Endometrial microvascular endothelial cells (primary cell): ENCODE results near the gene MYPN. TPM values are rescaled to one million over a fixed set of nuclear protein-coding genes. Genes with fewer than 3 reads are reported as not detected.

Experiments used
- in situ Hi-C: cut with HindIII; loops from 2 replicates; pipeline ENCODE4 v1.10.0; 2017; ENCODE audit warnings: low sequenced_read_pairs, low pct_unique_long_range_greater_than_20kb; ENCODE audit errors: inconsistent ontology term
- total RNA-seq: library from RNA; depleted of rRNA; stranded (reverse); fragments of >200 nt; gene quantifications from one replicate; pipeline ENCODE4 v1.2.3, GENCODE V29; 2015; ENCODE audit errors: inconsistent ontology term

Gene MYPN
- total RNA-seq, 1 donor from 2014 or later: 1.1 TPM

DNA sequence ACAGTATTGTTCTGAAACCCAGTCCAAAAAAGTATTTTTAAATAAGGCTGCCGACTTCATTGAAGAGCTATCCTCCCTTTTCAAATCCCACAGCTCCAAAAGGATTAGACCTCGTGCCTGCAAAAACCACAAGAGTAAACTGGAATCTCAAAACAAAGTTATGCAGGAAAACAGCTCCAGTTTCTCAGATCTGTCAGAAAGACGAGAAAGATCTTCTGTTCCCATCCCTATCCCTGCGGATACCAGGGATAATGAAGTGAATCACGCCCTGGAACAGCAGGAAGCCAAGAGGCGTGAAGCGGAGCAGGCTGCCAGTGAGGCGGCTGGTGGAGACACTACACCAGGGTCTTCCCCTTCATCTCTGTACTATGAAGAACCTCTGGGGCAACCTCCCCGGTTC lies 12.6 kb downstream of the MYPN start:
- in situ Hi-C loops: no loop called here

DNA sequence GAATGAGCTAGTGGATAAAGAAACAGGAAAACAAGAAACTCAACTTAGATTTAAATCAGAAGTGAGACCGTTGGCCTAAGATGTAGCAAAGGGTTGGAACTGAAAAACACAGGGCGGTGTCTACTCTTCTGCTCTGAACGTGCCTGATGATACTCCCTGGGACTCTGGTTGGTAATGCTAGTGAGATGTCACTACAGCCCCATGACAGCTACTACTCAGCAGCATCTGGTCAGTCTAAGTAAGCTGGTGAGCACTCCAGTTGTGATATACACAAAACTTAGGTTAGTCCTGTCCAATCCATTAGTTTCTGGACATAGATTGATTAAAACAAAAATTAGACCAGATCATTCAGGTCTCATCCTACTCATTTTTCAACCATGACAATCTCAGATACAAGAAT lies 15.4 kb downstream of the MYPN start:
- in situ Hi-C loops: no loop called here

DNA sequence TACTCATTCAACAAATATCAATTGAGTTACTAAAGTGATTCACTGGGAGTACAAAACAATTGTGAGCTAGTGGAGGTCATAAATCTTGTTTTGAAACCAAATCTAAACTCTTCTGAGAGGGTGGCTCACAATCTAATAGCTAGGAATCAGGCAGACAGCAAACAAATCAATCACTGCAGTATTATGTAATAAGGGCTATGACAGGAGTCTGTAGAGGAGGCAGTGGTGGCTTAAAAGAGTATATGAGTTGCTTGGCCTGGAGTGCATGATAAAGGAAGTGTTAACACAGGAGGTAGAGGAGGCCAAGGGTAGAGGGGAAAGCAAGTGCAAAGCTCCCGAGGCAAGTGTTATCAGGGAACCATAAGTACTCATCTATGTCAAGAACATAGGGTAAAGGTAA lies 16.5 kb downstream of the MYPN start:
- in situ Hi-C loops: no loop called here

DNA sequence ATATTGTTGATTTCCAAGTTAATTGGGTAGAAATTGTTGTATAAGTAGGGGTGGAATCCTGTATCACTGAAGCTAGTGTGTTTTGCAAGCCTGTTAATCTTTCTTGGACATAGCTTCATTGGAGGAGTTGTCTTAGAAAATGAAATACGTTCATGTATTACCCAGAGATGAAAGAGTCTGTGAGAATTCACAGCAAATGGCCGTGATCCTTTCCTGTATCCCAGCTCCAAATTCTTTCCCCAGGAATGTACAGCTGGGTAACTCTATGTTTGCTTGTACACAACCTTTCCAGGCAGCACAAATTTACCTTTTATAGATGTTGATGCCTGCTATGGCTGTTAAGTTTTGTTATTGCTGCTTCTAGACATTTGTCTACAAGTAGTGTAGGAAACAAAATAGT lies 18.7 kb downstream of the MYPN start:
- in situ Hi-C loops: no loop called here

DNA sequence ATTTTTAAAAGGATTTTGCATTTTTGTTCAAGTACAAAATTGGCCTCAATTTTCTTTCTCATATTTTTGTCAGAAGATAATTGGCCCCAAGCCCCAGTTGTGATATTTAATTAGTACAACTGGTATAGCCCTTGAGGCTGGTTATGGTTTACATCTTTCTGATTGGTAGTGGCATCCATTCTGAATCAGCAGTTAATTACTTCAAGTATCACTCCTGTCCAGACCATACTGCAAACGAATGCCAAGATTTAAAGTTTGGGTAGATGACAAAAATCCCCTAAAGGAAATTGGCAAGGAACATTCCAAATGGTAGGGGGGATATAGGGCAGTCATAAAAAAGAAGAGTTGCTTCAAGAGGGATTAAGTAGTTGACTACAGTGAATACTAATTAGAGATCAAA lies 23.1 kb downstream of the MYPN start:
- in situ Hi-C loops: no loop called here

DNA sequence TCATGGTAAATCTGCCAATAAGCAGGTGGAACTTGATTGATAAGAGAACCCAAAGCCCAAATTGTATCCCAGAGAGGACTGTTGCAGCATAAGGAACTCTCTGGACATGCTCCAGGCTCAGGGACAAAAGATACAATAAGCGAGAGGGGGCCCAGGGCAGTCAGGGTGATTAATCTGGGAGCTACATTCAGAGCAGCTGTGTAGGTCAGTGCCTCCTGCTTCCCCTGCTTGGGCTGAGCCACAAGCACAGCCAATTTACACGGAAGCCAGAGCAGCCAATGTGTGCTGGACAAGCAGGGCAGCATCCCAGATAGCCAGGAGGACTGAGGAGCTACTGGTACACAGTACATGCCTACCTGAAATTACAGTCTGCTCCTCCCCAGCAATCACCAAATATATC lies 24.2 kb downstream of the MYPN start:
- in situ Hi-C loops: no loop called here

DNA sequence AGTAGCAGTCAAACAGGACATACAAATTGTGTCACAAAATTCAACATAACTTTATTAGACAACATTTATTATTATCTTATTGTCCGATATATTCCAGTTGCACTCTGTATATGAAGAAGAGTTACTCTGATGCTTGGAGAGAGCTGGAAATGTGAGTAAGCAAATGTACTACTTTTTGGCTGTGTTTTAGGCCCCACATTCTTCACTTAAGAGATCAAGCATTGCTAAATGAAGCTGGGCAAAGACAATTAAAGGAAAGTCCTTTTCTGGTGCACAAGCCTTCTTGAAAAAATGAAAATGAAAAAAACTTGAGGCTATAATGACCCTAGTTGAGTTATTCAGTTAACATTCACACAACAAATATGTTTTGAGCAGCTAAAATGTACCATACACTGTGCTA lies 26.1 kb downstream of the MYPN start:
- in situ Hi-C loops: no loop called here

DNA sequence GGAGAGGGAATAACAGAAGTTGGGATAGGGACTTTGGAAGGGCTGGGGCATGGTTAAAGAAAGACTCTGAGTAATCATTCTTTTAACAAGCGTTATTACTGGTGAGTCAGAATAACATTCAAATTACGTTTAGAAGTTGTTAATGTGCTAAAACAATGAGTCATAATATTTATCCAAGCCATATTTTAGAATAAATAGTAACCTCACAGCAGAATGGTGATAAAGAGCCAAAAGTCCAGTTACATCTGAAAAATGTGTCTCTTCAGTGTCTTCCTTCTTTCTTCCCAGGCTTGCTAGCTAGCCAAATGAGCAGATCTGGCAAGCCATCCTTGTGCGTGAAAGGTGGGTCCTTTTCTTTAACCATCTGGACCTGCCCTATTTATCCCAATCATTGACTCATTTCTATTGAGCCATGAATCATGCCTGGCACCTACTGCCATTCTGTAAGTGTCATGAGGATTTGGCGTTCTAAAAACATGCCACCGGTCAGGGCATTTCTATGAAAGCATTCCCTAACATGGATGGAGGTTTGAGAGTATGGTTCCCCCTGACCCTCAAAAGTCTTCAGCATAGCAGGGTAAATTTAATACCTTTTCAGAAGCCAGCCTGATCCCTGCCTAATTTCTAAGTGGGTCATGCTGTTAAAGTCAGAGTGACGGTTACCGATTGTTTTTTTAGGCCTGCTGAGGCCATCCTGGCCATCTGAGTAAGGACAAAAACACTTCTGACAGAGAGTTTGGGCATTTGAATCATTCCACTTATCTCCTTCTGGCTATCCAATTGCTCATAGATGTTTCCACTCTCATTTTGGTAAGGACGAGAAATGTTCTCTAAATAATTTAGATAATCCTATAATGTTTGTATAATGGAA lies 26.9 kb downstream of the MYPN start:
- in situ Hi-C loops: no loop called here

DNA sequence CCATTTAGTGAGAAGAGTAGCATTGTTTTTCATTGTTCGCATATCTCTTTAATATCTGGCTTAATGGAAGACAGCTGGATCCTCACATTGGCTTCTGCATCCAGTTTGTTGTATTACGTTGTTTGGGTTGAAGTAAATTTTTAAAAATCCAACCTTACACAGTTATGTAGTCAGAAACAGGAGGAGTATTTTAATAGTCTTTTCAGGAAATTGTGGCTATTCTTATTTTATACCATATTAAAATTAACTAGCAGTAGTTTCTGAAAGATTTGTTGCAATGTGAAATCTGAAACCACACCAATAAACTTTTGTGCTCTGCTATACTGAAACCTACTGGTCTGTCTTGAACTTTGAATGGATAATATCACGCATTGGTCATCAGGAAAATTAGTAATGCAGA lies 27.9 kb downstream of the MYPN start:
- in situ Hi-C loops: no loop called here

DNA sequence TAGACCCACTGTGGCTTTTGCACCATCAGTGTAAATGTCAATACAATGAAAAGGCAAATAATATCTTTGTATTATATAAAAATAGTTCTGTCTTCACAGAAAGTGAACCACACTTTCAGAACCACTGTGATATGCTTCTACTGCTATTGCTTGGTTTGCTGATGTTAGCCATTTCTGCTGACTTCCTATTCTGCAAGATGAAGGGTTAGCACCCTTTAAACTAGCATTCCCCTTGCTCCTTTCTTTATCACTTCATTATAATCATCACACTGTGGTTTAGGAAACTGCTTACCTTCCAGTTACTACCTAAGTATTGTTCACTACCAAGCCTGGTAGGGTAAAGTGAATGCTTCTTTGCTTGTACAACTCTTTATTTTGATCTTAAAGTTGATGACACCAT lies 29.2 kb downstream of the MYPN start:
- in situ Hi-C loops: no loop called here

DNA sequence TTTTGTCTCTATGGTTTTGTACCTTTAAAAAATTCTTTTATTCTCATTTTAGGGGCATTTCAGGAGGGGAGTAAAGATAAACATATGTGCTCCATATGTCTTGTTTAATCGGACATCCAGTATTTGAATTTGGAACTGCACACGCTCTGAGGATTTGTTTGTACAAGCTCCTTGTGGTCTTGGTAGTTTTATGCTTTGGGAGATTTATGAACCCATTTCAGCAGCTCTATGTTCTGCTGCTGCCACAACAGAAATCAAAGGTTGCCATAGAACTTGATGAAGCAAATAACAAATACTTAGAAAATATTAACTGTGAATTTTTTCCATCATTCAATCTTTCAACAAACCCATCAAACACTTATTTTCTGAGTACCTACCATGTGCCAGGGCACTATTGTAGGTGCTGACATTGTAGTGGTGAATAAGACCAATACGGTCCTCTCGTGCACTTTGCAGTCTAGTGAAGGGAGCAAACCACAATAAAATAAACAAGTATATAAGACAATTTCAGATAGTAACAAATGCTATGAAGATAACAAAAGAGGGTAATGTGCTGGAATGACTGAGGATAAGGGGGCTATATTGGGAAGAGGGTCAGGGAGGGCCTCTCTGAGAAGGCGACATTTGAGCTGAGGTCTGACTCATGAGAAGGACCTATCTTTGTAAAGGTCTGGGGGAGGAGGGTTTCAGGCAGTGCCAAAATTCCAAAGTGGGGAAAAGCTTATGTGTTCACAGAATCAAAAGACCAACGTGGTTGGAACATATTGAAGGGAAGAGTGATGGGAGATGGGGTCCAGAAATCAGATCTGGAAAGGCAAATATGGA lies 30.4 kb downstream of the MYPN start:
- in situ Hi-C loops: no loop called here

DNA sequence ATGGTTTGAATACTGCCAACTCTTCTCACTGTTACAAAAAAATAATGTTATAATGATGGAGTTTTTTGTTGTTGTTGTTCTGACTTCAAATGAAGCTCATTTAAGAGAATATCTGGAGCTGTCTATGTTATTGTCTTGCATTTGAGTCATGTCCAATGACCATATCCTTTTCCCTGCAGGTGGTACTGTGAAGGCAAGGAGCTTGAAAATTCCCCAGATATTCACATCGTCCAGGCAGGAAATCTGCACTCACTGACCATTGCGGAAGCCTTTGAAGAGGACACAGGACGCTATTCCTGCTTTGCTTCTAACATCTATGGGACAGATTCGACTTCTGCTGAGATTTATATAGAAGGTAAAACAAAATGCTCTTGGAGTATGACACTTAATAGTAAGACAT lies 33.5 kb downstream of the MYPN start:
- in situ Hi-C loops: no loop called here

DNA sequence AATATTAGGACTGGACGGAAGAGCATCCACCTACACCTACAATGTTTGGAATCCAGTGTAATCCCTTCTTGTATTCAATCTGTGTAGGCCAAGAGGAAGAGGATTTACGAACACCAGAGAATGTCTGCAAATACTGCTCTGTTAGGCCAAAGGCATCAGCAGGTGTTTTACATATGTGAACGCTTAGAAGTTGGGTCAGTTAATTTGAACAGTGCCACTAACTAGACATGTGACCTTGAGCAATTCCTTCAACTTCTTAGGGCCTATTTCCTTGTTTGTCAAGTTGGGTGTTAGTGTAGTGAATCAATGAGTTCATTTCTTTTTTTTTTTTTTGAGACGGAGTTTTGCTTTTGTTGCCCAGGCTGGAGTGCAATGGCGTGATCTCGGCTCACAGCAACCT lies 35.4 kb downstream of the MYPN start:
- in situ Hi-C loops: no loop called here

DNA sequence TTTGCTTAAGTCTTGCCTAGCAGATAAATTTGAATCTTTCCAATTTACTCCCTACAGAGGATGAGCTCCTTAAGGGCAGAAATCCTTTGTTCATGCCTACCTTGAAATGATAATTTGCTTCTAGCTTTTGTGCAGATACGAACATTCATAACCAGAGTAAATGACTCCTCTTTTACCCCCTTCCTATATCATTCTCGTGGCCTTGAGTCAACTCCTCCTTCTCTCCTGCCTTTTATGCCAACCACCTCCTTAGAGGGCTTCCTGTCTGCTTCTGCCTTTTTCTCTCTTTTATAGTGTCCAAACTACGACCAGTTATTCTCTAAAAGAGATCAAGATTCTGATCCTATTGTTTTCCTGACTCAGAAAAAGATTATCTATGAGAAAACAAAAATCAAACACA lies 36.4 kb downstream of the MYPN start:
- in situ Hi-C loops: no loop called here

DNA sequence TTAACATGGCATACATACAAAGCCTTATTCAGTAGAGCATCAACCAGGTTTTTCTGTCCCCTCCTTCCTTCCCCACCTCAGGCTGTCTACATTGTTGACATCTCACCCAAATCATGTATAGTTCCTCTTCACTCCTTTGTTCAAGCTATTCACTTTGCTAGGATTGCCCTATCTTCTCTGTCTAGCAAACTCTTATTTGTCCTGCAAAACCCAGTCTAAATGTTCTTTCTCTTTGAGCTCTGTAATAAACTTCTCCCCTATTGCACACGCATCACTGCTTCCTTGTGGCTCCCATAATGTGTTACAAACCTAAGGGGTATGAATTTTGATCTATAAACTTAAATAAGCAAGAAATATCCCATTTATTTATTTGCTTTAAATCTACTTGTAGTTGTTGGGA lies 36.8 kb downstream of the MYPN start:
- in situ Hi-C loops: no loop called here

DNA sequence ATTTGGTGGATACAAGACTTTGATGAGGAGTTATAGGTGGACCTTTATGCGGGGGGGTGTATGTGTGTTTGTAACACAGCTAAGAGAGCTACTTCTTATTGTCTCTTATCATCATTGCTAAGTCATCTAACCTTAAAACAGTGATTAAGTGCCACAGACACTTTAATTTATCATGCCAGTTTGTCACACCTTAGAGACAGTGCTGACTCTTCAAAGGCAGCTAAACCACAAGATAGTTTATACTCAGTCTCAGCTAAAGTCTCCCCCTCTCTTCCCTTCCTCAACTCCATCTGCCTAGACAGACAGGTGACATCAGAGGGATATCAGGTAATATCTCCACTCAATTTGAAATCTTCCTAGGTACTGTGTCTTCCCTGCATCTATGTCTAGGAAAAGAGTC lies 42.2 kb downstream of the MYPN start:
- in situ Hi-C loops: no loop called here

DNA sequence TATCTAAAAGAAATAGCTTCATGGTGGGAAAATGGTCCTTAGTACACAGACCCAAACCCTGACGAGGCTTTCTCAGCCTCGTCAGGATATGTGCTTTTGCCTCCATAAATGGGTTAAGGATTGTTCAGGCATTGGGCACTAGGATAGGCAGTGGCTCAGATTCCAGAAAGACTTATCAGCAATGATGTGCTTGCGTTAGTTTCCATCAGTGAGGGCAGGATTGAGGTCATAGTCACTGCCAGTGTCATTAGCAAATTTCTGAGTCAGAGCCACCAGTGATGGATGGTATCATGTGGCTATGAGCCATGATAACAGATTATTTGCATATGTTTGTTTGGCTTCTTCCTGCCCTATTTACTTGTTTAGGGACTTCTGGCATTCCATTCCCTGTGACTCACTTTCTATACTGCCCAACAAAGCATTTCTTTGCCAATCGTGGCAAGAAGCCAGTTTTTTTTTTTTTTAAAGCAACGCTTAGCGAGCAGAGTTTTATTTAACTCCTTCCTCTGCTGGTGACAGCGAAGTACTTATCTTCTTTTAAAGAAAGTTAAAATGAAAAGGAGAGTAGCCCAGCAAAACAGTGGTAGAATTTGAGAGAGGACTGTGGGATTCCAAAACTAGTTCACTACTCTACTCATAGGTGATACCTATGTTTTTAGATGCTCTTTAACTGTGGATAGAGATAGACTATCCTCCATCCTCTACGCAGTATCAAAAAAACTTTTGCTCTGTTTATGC lies 44.4 kb downstream of the MYPN start:
- in situ Hi-C loops: no loop called here

DNA sequence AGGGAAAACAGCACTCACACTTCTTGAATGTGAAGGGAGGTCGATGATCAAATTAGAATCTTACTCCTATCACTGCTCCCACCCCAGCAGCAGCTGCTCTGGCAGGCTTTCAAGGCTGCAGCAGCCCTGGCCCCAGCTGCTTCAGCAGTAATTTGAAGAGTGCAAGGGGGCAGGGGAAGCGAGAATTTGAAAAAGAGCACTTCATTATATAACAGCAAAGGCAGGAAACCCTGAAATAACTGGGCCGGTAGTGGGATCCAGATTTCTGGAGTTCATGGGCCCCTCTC lies 44.9 kb downstream of the MYPN start:
- in situ Hi-C loops: no loop called here

DNA sequence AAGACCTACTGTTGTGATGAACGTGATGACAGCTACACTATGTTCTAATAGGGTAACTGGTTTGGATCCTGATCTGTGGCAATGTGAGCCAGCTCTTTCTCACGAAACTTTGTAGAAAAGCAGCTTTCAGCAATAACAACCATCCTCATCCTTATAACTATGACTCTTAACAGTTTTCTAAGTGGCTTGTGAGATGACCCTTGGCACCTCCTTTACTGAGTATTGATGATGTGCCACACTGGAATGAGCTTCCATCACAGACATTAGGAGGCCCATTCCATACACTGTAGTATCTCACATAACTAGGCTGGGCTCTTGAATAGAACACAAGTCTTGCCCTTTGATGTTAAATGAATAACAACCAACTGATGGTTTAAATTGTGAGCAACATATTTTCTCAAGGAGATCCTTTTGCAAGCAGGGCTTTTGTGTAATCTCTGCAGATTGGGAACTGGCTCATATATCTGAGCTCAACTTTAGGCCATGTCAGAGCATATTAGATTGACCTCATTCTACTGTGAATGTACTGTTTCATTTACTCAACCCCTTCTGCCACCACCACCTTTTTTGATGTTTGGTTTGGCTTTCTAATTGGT lies 46.4 kb downstream of the MYPN start:
- in situ Hi-C loops: no loop called here
